CD4-positive, alpha-beta memory T cell (primary cell): ENCODE measurements around the gene ETNPPL. TPM values are rescaled to one million over a fixed set of nuclear protein-coding genes. Genes with fewer than 3 reads are reported as not detected.

Experiments used
- CTCF ChIA-PET: fragments of 350-600 bp; sonication (Branson Sonifier 250); formaldehyde crosslinking; loops from one replicate; lab custom pipeline; 2021; ENCODE audit warnings: inconsistent platforms; ENCODE audit not compliant: partially characterized antibody; lab: Charles Lee
- POLR2A ChIA-PET: fragments of 350-600 bp; sonication (Branson Sonifier 250); formaldehyde crosslinking; loops from one replicate; lab custom pipeline; 2021; ENCODE audit not compliant: partially characterized antibody; lab: Charles Lee
- DNase-seq, 5 donors: peaks; one replicate each; pipeline versions ENCODE4 v3.0.0 to v3.0.0-alpha.2; 2020 to 2022; ENCODE audit warnings: mixed read lengths in 1 of 5
- H3K27ac ChIP-seq: one replicate; pipeline ENCODE4 v1.7.0; 2013; ENCODE audit warnings: low read depth, low read length
- H3K27me3 ChIP-seq: 2 replicates; pipeline ENCODE4 v1.7.0; 2013; ENCODE audit warnings: mild to moderate bottlenecking, low read length, moderate library complexity; ENCODE audit not compliant: insufficient read depth
- H3K36me3 ChIP-seq: 2 replicates; pipeline ENCODE4 v1.7.0; 2013; ENCODE audit warnings: mild to moderate bottlenecking, low read length, moderate library complexity; ENCODE audit not compliant: insufficient read depth
- H3K4me1 ChIP-seq: 2 replicates; pipeline ENCODE4 v1.7.0; 2013; ENCODE audit warnings: mild to moderate bottlenecking, low read length, moderate library complexity; ENCODE audit not compliant: insufficient read depth
- H3K4me3 ChIP-seq, 2 donors: one replicate each; pipeline ENCODE4 v1.7.0; 2013; ENCODE audit warnings: low read length in 2 of 2, mild to moderate bottlenecking in 1 of 2
- H3K9me3 ChIP-seq, 2 donors: one replicate each; pipeline ENCODE4 v1.7.0; 2013; ENCODE audit warnings: low read length in 2 of 2, control low read depth in 1 of 2; ENCODE audit not compliant: control insufficient read depth in 1 of 2
- H3K27ac Mint-ChIP-seq, 7 donors: one replicate each; pipeline ENCODE4 v1.8.0; 2020 to 2021; ENCODE audit warnings: mixed read lengths in 7 of 7, mild to moderate bottlenecking in 6 of 7, inconsistent platforms in 3 of 7, moderate library complexity in 3 of 7
- H3K27me3 Mint-ChIP-seq, 2 donors: one replicate each; pipeline ENCODE4 v1.8.0; 2020 to 2021; ENCODE audit warnings: mixed read lengths in 2 of 2
- H3K36me3 Mint-ChIP-seq, 2 donors: one replicate each; pipeline ENCODE4 v1.8.0; 2020 to 2021; ENCODE audit warnings: mixed read lengths in 2 of 2, inconsistent platforms in 1 of 2, mild to moderate bottlenecking in 1 of 2
- H3K4me1 Mint-ChIP-seq, 4 donors: one replicate each; pipeline ENCODE4 v1.8.0; 2020 to 2021; ENCODE audit warnings: mixed read lengths in 4 of 4, mild to moderate bottlenecking in 1 of 4
- H3K4me3 Mint-ChIP-seq, 8 donors: one replicate each; pipeline ENCODE4 v1.8.0; 2020 to 2021; ENCODE audit warnings: mixed read lengths in 8 of 8, mild to moderate bottlenecking in 7 of 8, moderate library complexity in 6 of 8, inconsistent platforms in 3 of 8
- H3K9me3 Mint-ChIP-seq, 8 donors: one replicate each; pipeline ENCODE4 v1.8.0; 2020 to 2021; ENCODE audit warnings: mixed read lengths in 8 of 8, mild to moderate bottlenecking in 5 of 8, inconsistent platforms in 3 of 8, moderate library complexity in 1 of 8
- intact Hi-C: fragments of 100-400 bp; cut with micrococcal nuclease; formaldehyde crosslinking; loops from one replicate; pipeline ENCODE4 v1.15.1; 2023
- polyA plus RNA-seq, 2 donors: library from polyadenylated mRNA; unstranded; fragments of 300-500 nt; fragmentation: Illumina TruSeq; gene quantifications; one replicate each; pipeline ENCODE4 v1.2.3, GENCODE V29; 2021
- total RNA-seq, 2 experiments: library from RNA; stranded (reverse); gene quantifications; one replicate each; pipeline ENCODE4 v1.2.3, GENCODE V29; 2021

The ETNPPL gene
- total and polyA plus RNA-seq, 4 experiments from 2014 or later, result not detected

DNA sequence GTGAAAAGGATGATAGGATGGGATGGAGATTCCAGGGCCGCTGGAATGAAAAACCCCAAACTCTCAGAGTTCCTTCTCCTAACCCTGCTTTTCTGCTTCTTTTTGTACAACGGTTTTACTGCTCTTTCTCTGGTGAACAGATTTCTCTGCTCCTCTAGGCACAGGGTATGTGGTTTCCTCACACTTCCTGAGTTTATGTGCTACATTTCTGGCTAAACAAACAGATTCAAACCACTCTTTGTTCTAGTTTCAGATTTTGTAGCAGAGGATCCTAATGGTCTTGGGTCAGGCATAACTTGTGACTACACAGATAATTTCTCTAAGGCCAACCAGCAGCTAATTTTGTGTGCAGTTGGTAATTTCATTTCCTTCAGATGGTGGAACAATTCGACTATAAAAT is 59.9 kb downstream of the ETNPPL start:
- no peak overlapping the region for H3K4me3 ChIP-seq
- CTCF ChIA-PET, result no interaction called here
- peak overlapping the region; percentile 47 to 89 (median 68) for H3K27ac Mint-ChIP-seq

DNA sequence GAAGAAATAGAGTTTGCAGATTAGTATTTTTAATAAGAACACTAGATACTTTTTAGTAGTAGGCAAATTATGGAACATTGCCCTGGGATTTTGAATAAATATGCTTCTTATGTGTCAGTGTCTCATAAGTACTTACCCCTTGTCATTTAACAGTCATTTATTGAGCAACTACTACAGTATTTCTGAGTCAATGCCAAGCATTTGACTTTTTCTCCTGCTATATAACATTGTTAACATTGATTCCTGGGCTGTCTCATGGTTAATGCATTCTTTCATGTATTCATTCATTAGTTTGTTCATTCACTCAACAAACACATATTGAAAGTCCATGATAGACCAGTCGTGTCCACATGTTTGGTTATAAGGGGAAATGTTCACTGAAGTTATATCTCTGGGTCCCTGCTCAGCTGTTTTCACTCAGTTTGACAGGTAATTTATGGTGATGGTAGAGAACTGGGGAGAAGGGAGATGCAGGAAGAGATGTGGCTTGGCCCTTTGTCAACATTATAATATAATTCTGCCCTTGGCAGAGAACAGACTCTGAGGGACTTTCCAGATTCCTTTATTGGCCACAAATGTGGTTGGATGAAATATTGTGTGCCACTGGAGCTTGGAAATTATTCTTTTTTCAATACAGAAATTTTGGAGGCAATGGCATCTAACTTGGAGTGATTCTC is 62.6 kb downstream of the ETNPPL start:
- peaks cover 17 to 36% (median 28%) of the 10 kb centered on the region in 4 donors for H3K4me1 Mint-ChIP-seq
- Histone ChIP-seq H3K9me3 (no peaks in the 10 kb centered on the region), H3K4me1 (peaks cover 30% of the 10 kb centered on the region), H3K4me3 (no peak overlapping the region), H3K36me3 (no peaks in the 10 kb centered on the region), H3K27ac (no peak overlapping the region), H3K27me3 (no peaks in the 10 kb centered on the region)
- ChIA-PET POLR2A (interaction anchor here (0.6 kb wide), 1 partner anchor 487 kb away, joined by 3 read pairs; no protein-coding TSS in a partner anchor), CTCF (no interaction called here)
- H3K27me3 Mint-ChIP-seq, result no peaks in the 10 kb centered on the region
- H3K4me3 Mint-ChIP-seq, result no peak overlapping the region
- intact Hi-C loops, result no loop called here
- peak overlapping the region in 4 of 7 donors; percentile 1 to 47 (median 20) for H3K27ac Mint-ChIP-seq
- no peak for DNase-seq
- H3K36me3 Mint-ChIP-seq, result no peaks in the 10 kb centered on the region
- no peaks in the 10 kb centered on the region for H3K9me3 Mint-ChIP-seq

More for the DNA sequence above, 59.9 kb downstream of the ETNPPL start:
- H3K36me3 Mint-ChIP-seq, result no peaks in the 10 kb centered on the region
- H3K27ac ChIP-seq, result no peak overlapping the region
- H3K4me1 Mint-ChIP-seq, result peaks cover 17 to 36% (median 28%) of the 10 kb centered on the region in 4 donors
- H3K27me3 Mint-ChIP-seq, result no peaks in the 10 kb centered on the region
- peak in 3 of 5 donors; percentile 11 to 13 (median 13) for DNase-seq
- H3K4me3 Mint-ChIP-seq, result peak overlapping the region in 7 of 8 donors; percentile 5 to 67 (median 56)
- H3K4me1 ChIP-seq, result peaks cover 30% of the 10 kb centered on the region
- no peaks in the 10 kb centered on the region for H3K27me3 ChIP-seq
- H3K9me3 Mint-ChIP-seq, result no peaks in the 10 kb centered on the region
- H3K9me3 ChIP-seq, result no peaks in the 10 kb centered on the region
- intact Hi-C loops, result no loop called here
- no peaks in the 10 kb centered on the region for H3K36me3 ChIP-seq
- POLR2A ChIA-PET, result no interaction called here

DNA sequence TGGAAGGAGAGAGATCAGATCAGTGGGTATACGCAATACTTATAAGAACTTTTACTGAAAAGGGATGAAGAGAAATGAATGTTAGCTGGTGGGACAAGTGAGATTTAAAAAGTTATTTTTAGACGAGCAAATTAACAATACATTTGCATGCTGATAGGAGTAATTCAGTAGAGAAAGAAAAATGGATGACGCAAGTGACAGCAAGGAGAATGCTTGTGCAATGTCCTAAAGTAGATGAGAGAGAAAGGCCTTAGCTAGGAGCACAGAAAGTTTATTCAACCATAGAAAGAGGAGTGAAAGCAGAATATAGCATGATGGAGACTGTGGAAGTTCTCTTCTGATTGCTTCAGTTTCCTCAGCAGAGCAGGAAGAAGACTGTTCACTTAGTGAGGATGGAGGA is 66.7 kb downstream of the ETNPPL start:
- intact Hi-C loops, result no loop called here
- Mint-ChIP-seq H3K27me3 (no peaks in the 10 kb centered on the region), H3K4me1 (peaks cover 6 to 14% (median 10%) of the 10 kb centered on the region in 4 donors), H3K27ac (no peak overlapping the region), H3K4me3 (no peak overlapping the region), H3K36me3 (no peaks in the 10 kb centered on the region), H3K9me3 (no peaks in the 10 kb centered on the region)
- H3K4me1 ChIP-seq, result peaks cover 8% of the 10 kb centered on the region
- ChIA-PET POLR2A (no interaction called here), CTCF (interaction anchor here (3.4 kb wide), 1 partner anchor 12 kb away, joined by 7 read pairs; no protein-coding TSS in a partner anchor)
- H3K27me3 ChIP-seq, result no peaks in the 10 kb centered on the region
- no peak overlapping the region for H3K4me3 ChIP-seq
- no peaks in the 10 kb centered on the region for H3K36me3 ChIP-seq
- no peaks in the 10 kb centered on the region for H3K9me3 ChIP-seq
- no peak for DNase-seq
- H3K27ac ChIP-seq, result no peak overlapping the region

DNA sequence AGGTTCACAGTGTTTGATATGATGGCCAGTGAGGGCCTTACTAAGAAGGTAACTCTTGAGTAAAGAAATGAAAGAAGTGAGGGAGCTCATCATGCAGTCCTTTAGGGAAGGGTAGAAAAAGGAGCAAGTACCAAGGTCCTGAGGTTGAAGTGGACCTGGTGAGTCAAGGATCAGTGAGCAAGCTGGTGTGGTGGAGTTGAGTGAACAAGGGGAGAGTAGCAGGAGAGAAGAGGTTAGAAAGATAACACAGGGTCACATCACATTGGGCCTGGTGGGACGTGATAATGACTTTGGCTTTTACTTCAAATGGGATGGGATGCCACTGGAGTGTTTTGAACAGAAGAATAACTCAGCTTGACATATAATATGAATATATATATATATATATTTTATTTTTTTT is 67.8 kb downstream of the ETNPPL start:
- CTCF ChIA-PET, result interaction anchor here (3.4 kb wide), 1 partner anchor 11 kb away, joined by 7 read pairs; no protein-coding TSS in a partner anchor
- Histone ChIP-seq H3K27me3 (no peaks in the 10 kb centered on the region), H3K4me3 (no peak overlapping the region), H3K27ac (no peak overlapping the region), H3K36me3 (no peaks in the 10 kb centered on the region), H3K4me1 (no peaks in the 10 kb centered on the region), H3K9me3 (no peaks in the 10 kb centered on the region)
- H3K9me3 Mint-ChIP-seq, result no peaks in the 10 kb centered on the region
- peaks cover under 1 to 3% (median 1%) of the 10 kb centered on the region in 4 donors for H3K4me1 Mint-ChIP-seq
- intact Hi-C loops, result no loop called here
- H3K27ac Mint-ChIP-seq, result no peak overlapping the region
- no peaks in the 10 kb centered on the region for H3K36me3 Mint-ChIP-seq
- DNase-seq, result no peak
- POLR2A ChIA-PET, result no interaction called here
- no peak overlapping the region for H3K4me3 Mint-ChIP-seq
- no peaks in the 10 kb centered on the region for H3K27me3 Mint-ChIP-seq

DNA sequence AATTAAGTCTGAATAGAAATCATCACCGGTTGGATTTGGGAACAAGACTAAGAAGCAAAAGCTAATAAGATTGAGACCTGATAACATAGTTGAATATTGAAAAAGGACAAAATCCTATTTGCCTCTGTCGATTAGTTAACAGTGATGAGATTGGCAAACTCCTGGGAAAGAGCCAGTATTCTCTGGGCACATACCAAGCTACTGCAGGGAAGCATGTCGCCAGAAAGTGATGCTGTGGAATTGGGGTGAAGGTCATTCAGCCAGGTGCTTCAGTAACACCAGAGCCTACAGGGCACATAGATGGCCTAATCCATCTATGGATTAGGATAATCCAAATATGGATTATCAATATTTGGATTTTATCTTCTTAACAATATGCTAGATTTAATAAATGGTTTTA is 68.4 kb downstream of the ETNPPL start:
- Mint-ChIP-seq H3K27ac (no peak overlapping the region), H3K36me3 (no peaks in the 10 kb centered on the region), H3K9me3 (no peaks in the 10 kb centered on the region), H3K4me3 (no peak overlapping the region), H3K27me3 (no peaks in the 10 kb centered on the region), H3K4me1 (no peaks in the 10 kb centered on the region)
- Histone ChIP-seq H3K27me3 (no peaks in the 10 kb centered on the region), H3K4me1 (no peaks in the 10 kb centered on the region), H3K9me3 (no peaks in the 10 kb centered on the region), H3K27ac (no peak overlapping the region), H3K36me3 (no peaks in the 10 kb centered on the region), H3K4me3 (no peak overlapping the region)
- no peak for DNase-seq
- intact Hi-C loops, result no loop called here
- CTCF ChIA-PET, result interaction anchor here (3.4 kb wide), 1 partner anchor 10 kb away, joined by 7 read pairs; no protein-coding TSS in a partner anchor
- POLR2A ChIA-PET, result no interaction called here

DNA sequence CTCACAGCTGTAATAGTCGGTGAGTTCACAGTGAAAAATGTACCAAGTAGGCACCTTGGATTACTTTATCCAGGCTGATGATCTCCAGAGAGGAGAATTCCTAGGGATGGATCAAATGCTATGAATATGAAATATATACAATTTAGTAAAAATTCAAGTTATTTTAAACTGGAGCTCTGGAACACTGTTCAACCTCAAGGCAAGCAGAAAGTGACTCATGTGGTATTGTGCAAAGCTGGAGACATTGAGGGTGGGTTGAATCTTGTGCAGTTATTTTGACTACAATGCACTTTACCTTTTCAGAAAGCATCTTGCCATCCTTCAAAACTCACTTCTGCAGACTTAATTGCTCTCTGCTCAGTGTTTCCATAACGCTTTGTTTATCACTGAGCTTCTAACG is 69.0 kb downstream of the ETNPPL start:
- Histone ChIP-seq H3K9me3 (no peaks in the 10 kb centered on the region), H3K27me3 (no peaks in the 10 kb centered on the region), H3K4me3 (no peak overlapping the region), H3K4me1 (no peaks in the 10 kb centered on the region), H3K27ac (no peak overlapping the region), H3K36me3 (no peaks in the 10 kb centered on the region)
- no peaks in the 10 kb centered on the region for H3K9me3 Mint-ChIP-seq
- H3K27ac Mint-ChIP-seq, result no peak overlapping the region
- no peak overlapping the region for H3K4me3 Mint-ChIP-seq
- CTCF ChIA-PET, result interaction anchor here (3.4 kb wide), 1 partner anchor 10 kb away, joined by 7 read pairs; no protein-coding TSS in a partner anchor
- no peaks in the 10 kb centered on the region for H3K27me3 Mint-ChIP-seq
- intact Hi-C loops, result no loop called here
- no peak for DNase-seq
- no peaks in the 10 kb centered on the region for H3K4me1 Mint-ChIP-seq
- H3K36me3 Mint-ChIP-seq, result no peaks in the 10 kb centered on the region
- POLR2A ChIA-PET, result no interaction called here

DNA sequence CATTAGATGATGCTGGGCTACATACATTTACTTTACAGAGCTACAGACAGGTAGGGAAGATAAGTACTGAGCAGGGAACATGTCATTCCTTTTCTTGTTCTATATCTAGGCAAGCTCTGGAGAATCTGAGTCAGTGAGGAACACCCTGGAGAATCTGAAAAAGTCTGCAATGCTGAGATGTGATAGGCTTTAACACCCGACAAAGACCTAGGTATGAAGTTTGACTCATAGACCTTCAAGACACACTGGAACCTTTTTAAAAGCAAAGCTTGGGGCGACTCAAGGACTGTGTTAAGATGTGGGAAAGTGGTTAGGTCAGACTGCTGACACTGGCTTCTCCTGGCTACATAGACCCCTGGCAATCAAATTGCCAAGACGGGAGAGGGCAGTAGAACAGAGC is 69.6 kb downstream of the ETNPPL start:
- intact Hi-C loops, result no loop called here
- Histone ChIP-seq H3K27me3 (no peaks in the 10 kb centered on the region), H3K27ac (no peak overlapping the region), H3K4me3 (no peak overlapping the region), H3K36me3 (no peaks in the 10 kb centered on the region), H3K4me1 (no peaks in the 10 kb centered on the region), H3K9me3 (no peaks in the 10 kb centered on the region)
- H3K27me3 Mint-ChIP-seq, result no peaks in the 10 kb centered on the region
- CTCF ChIA-PET, result interaction anchor here (3.4 kb wide), 1 partner anchor 9 kb away, joined by 7 read pairs; no protein-coding TSS in a partner anchor
- no peaks in the 10 kb centered on the region for H3K4me1 Mint-ChIP-seq
- POLR2A ChIA-PET, result no interaction called here
- DNase-seq, result no peak
- H3K27ac Mint-ChIP-seq, result no peak overlapping the region
- no peaks in the 10 kb centered on the region for H3K9me3 Mint-ChIP-seq
- no peaks in the 10 kb centered on the region for H3K36me3 Mint-ChIP-seq
- H3K4me3 Mint-ChIP-seq, result no peak overlapping the region
